AG20443 (cell line): ENCODE measurements around the gene ENPEP.

ENCODE experiments used
- DNase-seq: peaks from one replicate; pipeline ENCODE4 v3.0.0; 2012; ENCODE audit warnings: low spot score, mixed read lengths

ENPEP gene

GRCh38 chr4:110610620-110610939, 134.6 kb downstream of the ENPEP start:
- DNase-seq, result no peak

GRCh38 chr4:110610940-110611831, 135.2 kb downstream of the ENPEP start:
- peak; percentile 72 for DNase-seq

GRCh38 chr4:110611968-110612447, 136.1 kb downstream of the ENPEP start:
- no peak for DNase-seq

GRCh38 chr4:110612631-110613269, 136.8 kb downstream of the ENPEP start:
- DNase-seq, result no peak

- DNase-seq, result no peak
Observed at GRCh38 chr4:110613745-110614144, 137.8 kb downstream of the ENPEP start.

- no peak for DNase-seq
Observed at GRCh38 chr4:110614173-110614963, 138.4 kb downstream of the ENPEP start.
